COLO668 (cell line): Measurements from ENCODE around the gene IQSEC1.

Experiments
- DNase-seq: peaks from one replicate; lab custom pipeline; 2025; ENCODE audit not compliant: unreplicated experiment; lab: John Stamatoyannopoulos, UW

IQSEC1 gene

DNA sequence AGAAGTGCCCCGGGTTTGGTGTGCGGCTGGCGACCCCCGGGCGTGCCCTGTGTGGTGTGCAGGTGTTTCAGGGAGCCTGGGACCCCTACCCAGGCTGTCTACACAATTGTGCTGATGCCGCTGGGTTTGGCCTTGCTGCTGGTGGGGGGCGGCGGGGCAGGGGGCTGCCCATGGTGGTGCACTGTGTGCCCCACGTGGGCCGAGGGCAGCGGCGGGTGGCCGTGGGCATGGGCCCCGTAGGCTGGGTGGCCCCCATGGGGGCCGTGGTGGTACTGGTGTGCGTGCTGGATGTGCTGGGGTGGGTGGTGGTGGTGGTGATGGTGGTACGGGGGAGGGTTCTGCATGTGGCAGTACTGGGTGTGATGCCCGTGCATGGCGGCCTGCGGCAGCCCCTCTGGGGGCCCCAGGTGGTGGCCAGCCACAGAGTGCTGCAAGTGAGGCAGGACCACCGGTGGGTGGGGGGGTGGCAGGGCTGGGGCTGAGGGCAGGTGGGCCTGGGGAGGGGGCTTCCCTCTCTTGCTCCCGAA, 172.3 kb downstream of the IQSEC1 start:
- no peak for DNase-seq

DNA sequence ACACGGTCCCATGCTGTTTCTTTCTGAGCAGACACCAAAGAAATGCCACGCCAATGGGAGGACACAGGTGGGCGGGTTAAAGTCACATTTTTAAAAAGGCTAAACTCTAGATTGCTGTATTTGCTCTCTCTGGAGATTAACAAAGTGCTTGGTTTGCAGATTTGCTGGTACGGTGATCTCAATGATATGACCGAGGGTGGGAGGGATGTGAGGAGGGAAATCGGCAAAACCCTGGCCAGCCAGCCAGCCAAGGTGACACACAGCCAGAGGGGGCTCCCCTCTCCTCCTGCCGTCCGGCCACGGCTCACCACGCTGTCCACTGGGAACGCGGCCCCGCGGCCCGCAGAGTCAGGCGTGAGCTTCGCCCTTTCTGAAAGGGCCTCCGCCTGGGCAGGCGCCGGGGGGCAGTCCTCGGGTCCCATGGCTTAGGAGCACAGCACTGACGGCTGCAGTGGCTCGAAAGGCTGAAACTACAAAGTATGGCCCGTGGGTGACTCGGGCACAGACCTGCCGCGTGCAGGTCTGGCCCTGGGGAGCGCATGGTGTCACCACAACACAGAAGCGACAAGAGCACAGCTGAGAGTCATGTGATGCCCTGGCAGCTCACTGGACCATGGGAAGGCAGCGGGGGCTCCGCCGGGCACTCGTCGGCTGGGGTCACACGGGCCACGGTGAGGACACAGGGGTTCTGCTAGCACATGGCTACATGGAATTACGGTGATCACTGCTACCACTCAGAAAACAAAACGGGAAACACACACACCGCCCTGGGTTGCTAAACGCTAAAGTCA, 174.1 kb downstream of the IQSEC1 start:
- no peak for DNase-seq

DNA sequence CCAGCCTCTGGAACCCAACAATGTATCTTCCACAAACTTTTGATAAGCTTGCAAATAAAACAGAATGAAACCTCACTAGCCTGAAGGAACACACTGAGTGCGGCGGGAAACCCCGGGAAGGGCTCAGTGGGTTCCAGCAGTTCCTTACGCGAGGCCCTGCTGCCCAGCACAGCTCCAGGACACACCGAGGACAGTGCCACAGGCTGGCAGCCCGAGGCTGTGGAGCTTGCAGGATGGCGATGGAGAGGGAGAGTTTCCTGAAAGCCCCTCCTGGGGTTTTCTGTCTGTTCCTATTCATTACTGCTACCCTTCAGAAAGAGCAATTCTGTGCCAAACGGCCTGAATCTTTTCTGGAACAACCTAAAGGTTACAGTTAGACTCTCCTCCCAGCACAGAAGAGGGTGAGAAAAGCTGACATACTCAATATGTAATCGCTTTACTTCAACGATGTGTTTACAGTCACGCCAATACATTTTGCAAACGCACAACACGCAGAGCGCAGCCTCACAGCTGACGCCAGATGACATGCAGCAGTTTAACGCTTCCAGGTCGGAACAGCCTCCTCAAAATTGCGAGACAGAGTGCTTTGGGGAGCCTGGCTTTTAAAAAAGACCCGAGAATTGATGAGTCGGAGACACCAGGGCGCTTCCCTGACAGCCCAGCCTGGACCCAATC, 174.8 kb downstream of the IQSEC1 start:
- DNase-seq = no peak

DNA sequence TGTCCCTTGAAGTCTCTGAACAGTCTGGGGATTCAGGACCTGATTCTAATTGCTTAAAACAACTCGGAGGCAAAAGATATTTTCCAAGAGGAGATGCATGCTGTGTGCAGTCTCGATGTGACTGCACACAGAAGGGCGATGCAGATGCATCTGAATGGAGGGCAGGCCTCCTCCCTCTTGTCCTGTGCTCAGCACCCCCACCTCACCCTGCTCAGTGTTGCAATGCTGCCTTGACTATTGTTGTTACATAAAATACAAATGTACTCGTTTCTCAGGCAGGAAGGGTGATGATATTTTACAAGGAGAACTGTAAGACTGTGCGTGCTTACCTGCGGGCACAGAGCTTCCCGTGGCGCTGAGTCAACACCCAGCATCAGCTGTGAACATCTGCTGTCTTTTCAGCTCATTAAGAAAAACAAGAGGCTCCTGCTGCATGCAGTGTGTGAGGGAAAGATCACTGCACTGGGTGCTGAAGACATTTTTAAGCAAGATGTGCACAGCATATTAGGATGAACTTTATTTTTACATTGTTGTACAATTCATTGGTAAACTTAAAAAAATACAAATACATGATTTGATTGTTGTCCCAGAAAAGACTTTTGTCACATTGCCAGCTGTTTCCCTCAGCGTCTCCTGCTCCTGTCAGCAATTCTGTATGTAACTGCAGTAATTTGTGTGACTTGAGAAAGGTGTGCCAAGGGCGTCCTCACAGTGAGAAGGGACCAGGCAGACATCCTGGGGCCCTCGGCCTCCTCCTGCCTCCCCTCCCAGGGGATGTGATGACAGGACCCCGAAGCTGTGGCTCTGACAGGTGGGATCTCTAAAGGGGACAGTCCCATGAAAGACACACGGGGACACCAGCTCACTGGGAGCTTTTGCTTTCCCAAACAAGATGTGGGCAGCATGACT, 175.6 kb downstream of the IQSEC1 start:
- no peak for DNase-seq

DNA sequence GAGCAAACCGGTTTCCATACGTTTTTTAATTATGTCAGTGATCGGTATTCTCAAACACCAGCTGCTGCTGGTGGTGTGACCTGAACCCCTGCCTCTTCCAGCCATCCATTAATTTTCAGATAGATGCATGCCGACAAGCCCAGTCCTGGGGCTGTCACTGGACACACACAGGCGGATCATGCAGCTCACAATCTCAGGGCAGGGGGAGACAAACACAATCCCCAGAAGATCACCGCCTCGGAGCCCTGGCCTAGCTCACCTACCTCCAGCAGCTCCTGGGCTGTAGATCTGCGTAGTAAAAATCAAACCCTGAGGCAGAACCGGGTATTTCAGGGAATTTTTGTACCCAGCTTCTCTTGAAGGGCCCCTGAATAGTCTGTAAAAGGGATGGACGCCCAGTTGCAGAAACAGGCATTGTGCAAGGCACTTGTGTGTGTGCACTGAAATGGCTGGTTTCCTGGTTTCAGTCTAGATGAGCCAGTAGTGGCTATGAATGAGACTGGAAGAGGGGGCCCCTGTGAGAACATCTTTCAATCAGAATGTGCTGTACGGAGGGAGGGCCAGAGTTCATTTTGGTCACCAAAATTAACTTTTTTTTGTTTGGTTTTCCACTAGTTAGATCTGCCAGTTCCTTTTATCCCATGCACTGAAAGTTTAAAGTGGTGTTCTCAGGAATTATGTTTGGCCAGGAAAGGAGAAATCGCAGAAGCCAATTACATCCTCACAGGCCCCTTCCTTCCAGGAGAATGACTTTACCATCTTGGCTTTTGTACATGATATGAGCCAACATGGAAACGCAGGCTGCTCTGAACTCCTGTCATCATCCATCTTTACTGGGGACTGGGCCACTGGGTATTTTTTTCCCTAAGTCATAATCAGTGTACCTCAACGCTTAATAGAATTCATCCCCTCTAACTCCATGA, 176.9 kb downstream of the IQSEC1 start:
- no peak for DNase-seq

DNA sequence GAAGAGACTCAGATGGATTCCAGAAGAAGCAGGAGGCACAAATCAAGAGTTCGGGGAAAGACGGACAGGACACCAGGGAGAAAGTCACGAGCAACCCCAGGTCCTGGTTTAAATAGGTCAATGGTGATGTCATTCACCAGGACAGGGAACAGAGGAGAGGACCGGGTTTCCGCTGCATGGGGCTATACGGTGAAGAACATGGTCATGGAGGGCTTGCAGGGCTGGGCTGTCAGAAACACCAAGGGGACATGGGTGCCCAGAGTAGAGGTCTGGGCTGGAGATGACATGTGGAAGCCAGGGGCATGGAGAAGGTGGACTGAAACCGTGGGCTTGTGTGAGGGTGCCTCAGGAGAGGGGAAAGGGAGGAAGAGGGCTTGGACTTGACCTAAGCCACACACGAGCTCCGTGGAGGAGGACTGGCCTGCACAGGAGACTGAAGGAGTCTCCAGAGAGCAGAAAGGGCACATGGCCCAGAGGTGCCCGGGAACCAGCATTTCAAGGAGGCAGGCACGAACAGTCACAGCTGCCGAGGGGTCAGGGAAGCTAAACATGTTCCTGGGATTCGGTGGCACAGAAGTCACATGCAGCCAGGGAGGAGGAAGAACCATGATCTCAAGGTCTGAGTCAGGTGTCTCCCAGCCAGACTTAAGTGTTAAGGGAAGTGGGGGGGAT, 177.7 kb downstream of the IQSEC1 start:
- no peak for DNase-seq

DNA sequence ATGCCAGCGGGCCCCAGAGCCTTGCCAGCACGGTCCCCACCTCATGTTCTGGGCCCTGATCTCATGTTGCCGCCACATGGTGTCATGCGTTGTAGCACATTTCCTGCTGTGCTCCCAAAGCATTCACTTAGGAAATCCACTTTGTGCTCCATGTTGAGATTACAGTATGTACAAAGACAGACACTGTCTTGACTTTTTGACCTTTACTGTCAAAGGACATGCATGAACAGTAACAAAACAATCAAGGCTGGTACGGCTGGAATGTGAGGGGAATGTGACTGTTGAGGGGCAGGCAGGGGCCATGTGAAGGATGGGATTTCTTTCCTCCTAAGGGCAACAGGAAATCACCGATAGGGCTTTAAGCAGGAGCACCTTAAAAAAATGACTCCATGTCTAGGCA, 178.6 kb downstream of the IQSEC1 start:
- DNase-seq = no peak

DNA sequence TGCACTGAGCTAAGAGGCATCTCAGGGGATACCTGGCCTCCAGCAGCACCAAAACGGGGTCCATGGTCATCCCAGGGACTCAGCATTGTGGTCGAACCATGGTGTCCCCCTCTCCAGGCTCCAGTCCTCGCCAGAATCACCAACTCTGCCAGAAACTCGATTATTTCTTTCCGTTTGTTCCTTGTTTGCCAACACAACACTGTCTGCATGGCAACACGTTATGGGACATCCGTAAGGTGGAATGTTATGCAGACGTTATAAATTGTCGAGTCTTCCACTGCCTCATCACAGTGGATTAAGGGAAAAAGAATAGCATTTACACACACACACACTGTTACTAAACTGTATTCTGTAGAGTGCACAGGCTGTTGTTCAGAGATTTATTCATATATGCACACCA, 179.4 kb downstream of the IQSEC1 start:
- DNase-seq = no peak

DNA sequence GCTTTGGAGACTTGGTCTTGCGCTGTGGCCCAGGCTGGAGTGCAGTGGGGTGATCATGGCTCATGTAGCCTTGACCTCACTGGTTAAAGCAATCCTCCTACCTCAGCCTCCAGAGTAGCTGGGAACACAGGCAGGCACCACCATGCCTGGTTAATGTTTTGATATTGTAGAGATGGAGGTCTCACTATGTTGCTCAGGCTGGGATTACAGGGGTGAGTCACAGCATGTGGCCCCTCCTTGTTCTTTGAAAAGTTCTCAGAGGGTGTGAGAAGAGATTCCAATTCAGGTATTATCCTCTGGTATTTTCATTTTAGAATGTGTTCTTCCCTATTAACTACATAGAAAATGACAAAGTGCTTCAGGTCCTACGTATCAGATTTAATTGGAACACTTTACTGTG, 180.0 kb downstream of the IQSEC1 start:
- DNase-seq = no peak

DNA sequence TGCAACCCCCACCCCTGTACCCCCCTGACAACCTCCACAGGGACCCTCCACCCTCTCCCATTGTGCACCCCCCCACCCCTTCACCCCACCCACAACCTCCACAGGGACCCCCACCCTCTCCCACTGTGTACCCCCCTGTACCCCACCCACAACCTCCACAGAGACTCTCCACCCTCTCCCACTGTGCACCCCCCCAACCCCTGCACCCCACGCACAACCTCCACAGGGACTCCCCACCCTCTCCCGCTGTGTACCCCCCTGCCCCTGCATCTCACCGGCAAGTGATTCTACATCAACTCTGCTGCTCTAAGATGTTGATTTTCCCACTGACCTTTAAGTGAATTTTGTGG, 180.4 kb downstream of the IQSEC1 start:
- DNase-seq = no peak

DNA sequence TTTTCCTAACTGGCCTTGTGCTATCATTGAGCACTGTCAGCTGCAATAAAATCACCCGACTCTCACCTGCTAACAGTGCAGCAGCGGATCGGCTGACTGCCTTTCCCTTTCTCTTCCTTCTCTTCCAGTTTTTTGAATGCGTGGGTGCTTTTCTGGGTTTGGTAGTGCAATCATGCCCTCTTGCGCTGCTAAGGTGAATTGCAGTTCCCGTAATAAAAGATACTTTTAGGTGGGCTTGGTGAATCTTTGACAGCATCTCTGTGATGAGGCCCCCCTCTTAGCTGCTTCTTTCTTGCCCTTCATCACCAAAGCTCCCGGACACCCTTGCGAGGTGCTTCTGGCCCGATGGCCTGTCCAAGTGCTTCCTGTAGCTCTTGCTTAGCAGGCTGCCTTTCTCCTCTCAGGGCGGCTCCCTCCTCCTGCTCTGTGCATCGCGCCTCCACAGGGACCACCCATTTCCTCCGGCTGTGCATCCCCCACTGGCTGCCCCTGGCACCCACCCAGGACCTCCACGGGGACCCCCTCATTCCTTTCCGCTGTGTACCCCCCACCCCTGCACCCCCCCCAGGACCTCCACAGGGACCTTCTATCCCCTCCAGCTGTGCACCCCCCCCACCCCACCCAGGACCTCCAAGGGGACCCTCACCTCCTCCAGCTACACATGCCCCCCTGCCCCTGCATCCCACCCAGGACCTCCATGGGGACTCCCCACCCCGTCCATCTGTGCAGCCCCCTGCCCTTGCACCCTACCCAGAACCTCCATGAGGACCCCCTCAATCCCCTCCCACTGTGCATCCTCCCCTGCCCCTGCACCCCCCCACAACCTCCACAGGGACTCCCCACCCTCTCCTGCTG, 181.0 kb downstream of the IQSEC1 start:
- peak; percentile 24 for DNase-seq

DNA sequence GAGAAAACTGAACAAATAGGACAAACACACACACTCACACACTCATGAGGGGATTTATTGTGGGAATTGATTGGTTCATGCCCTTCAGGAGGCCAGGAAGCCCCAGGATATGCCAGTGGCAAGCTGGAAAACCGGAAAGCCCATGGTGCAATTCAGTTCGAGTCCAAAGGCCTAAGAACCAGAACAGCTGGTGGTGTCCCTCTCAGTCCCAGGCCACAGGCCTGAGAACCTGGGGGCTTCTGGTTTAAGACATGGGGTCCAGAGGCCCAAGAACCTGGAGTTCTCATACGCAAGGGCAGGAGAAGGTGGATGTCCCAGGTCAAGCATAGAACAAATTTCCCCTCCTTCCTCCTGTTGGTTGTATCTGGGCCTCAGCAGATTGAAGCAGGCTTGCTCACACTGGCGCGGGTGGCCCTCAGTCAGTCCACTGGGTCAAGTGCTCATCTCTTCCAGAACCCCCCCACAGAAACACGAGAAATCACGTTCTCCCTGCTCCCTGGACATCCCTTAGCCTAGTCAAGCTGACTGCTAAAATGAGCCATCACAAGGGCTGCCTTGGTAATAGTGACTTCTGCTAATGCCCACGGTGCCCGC, 181.7 kb downstream of the IQSEC1 start:
- no peak for DNase-seq

DNA sequence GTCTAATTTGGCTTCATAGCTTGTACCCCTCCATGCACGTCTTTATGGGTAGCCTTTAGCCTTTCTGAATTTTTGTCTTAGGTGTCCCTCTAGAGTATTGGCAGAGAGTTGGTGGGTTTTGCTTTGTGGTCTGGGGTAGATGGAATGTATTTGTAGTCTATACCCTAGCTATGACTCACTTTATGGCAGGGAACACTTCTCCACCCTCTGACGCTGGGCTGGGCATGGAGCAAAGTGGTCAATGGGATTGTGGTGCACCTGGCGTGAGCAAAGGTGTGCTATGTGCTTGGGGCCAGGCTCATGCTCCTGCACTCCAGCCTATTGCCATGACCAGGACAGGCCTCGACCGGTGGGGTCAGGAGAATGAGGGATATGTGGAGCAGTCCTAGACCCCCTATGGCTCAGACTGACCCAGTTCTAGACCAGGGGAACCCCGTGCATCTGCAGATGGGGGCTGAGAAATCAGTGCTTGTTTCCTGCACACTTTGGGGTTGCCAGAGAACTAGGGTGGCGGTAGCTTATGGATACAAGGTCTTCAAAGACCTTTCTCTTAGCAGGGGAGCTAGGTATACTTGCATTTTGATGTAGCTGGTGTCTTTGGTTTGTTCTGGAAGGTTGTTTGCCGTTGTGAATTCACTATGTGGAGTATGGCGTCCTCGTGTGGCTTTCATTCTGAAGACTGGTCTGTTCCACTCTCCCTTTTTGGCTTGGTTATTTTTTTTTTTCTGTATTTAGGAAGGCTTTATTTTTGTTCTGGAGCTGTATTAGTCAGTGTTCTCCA, 182.4 kb downstream of the IQSEC1 start:
- DNase-seq = no peak

DNA sequence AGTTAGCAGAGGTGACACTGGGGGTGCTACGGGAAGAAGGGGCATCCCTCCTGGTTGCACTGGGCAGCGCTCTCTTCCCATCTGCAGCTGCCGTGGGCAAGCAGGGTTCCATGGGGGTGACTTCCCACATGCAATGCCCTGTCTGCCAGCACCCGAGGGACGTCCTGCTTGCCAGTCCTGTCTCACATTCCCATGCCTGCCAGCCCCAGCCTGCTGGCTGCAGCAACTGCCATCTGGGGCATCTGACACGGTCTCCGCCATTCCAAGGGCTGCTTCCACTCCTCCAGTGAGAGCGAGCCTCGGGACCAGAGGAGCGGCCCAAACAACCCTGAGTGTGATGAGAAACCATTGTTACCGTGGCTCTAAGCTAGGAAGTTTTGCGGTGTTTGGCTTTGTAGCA, 186.5 kb downstream of the IQSEC1 start:
- DNase-seq = no peak

DNA sequence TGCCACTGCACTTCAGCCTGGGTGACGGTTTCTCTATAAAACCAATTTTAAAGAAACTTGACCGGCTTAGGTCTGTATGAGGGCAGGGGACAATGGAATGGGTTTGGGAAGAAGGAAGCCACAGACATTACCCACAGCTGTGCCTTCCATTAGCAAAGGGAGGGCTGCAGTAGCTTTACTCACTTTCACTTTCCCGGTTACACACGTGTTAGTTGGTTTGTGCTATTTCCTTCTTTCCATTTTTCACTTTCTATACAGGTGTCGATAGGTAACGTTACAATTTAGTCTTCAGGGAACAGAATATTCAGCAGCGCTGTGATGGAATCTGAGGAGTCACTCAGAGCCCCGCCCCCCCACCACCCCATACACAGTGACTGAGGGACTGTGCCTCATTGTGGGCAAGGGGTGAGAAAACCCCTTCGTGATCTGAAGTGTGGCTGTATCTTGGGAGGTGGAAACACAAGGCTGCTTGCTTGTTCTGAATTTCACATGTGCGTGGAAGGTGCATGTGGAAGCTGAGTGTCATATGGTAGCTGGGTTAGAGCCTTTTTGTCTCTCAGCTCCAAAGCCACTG, 187.0 kb downstream of the IQSEC1 start:
- no peak for DNase-seq

DNA sequence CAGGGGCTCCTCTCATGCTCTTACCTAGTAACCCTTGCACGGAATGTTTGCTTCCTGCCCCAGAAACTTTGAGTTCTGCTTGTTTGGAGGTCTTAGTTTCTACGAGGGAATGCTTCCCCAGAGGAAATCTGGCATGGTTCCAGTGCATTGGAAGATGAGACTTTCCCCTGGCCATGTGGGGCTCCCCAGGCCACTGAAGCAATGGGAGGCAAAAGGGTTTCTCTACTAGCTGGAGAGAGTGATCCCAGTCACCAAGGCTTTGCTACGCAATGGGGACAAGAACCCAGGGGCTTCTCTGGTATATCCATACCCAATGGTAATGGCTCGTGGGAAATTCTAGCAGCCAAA, 187.7 kb downstream of the IQSEC1 start:
- DNase-seq = no peak

DNA sequence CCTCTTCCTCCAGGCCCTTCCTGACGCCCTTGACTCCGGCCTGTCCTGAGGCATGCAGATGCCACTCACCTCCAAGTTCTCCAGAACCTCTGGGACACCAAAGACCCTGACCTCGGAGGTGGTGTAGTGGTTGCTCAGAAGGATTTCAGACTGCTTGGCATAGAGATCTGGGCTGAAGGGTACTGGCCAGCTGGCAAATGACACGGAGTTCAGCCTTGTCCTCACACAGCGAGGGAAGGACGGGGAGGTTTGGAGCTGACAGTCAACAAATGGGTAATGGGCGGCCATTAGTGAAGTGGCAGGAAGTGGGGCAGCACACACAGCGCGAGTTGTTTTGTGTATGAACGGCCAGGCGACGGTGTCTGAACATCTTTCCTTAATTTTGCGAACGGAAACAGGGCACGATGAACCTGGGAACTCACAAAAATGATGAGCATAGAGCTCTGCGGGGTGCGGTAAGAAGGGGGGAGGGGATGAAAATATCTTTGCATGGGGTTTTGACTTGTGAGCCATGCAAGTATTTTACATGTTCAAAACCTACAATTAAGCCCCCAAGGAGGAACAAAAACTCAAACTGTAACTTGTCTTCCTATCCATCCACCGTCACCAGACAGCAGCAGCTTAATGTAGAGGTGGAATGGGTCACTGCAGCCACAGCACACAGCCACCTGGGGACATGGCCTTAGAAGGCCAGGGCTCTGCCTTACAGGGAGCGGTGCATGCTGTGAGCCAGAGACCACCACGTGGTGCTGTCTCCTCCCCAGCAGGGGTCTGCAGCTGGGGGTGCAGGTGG, 188.2 kb downstream of the IQSEC1 start:
- no peak for DNase-seq
